Activated T-cell treated with anti-CD3 and anti-CD28 coated beads for 4 hours (primary cell): Measurements from ENCODE around the gene MINAR2.

Experiments used
- DNase-seq: peaks from one replicate; pipeline ENCODE4 v3.0.0-alpha.2; 2020

Gene MINAR2

DNA sequence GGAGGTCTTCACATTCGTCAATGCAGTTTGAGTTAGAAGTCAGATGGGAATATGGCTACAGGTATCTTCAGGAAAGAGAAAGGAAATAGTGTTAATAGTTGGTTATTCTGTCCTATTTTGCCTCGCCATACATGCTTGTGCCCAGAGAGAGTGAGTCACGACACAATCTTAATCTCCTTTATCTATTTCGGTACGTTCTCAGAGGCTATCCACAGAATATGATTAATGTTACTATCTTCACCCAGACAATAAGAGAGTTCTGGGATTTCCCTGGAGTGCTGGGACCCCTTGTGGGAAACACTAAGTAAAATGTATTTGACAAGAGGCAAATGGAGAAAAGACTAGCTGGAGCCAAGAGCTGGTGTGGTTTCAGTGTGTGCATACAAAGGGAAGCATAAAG lies 25.5 kb downstream of the MINAR2 start:
- DNase-seq: no peak

DNA sequence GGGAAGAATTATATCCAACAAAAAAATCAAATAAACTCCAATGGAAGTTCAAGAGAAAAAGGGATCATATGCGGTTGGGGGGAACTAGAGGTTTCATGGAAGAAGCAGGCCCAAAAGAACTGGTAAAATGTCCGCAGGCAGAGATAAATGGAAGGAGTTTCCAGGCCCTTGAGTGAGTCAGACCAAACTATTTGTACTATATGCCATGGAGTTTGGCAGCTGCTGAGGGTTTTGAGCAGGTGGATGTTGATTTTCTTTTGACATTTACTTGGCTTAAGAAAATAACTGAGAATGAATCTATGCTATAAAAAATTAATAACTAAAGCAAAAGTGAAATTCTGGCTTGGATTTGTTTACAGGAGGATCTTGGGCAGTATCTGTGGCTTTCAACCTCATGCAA lies 33.7 kb downstream of the MINAR2 start:
- no peak for DNase-seq

DNA sequence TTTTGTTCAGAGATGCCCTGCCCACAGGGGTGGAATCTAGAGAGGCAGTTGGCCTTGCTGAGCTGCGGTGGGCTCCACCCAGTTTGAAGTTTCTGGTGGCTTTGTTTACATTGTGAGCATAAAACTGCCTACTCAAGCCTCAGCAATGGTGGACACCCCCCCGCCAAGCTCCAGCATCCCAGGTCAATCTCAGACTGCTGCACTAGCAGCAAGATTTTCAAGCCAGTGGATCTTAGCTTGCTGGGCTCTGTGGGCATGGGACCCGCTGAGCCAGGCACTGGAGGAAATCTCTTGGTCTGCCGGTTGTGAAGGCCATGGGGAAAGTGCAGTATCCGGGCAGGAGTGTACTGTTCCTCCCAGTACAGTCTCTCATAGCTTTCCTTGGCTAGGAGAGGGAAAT lies 55.5 kb downstream of the MINAR2 start:
- DNase-seq: no peak

DNA sequence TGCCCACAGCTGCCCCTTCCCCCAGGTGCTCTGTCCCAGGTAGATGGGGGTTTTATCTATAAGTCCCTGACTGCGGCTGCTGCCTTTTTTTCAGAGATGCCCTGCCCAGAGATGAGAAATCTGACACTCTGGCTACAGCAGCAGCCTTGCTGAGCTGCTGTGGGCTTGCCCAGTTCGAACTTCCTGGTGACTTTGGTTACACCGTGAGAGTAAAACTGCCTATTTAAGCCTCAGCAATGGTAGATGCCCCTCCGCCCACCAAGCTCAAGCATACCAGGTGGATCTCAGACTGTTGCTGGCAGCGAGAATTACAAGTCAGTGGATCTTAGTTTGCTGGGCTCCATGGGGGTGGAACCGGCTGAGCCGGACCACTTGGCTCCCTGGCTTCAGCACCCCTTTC lies 56.8 kb downstream of the MINAR2 start:
- DNase-seq: no peak

DNA sequence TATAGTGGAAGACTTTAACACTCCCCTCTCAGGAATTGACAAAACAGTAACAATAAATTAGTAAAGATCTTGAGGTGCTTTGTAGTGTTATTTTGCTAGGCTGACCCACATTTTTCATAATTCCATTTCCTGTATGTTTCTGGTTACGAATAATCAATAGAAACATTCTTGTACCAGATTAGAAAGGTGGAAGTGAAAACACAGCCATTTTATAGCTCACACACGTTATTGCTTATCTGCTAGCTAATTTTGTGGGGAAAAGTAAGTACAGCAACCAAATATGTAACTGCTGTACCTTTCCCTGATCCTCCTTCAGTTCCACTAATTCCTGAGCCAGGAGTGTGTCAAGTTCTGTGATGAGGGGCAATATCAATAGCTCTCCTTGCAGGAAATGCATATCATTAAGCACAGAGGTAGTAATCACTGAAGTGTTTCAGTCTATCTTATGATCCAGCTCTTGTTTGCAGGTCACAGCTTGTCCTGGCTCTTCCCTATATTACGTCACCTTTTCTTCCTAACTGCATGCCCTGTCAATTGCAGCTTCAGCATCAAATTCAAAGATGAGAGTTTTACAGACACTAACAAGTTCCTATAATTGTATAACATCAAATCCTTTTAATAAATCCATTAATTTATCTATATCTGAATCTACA lies 59.4 kb downstream of the MINAR2 start:
- no peak for DNase-seq
